Gastrocnemius medialis (tissue), 4 donors: Measurements from ENCODE around the gene ETNK1.
A peak's percentile ranks its signal among the peaks of the same experiment; 100 is the strongest.

ENCODE experiments used
- CTCF ChIP-seq, 5 experiments: fragments of 450-650 bp in 3 of 5; fragments of 200-600 bp in 2 of 5; sonication (generic) in 2 of 5; IDR thresholded peaks in 4 of 5; conservative IDR thresholded peaks in 1 of 5; 1 replicate in 4 of 5; 2 replicates in 1 of 5; pipeline ENCODE4 v1.5.1; 2016 to 2019; ENCODE audit warnings: antibody characterized with exemption in 5 of 5, mild to moderate bottlenecking in 3 of 5, moderate library complexity in 3 of 5
- POLR2A ChIP-seq, 2 donors: fragments of 450-650 bp; IDR thresholded peaks; one replicate each; pipeline ENCODE4 v1.6.1; 2017; ENCODE audit warnings: antibody characterized with exemption in 2 of 2, mild to moderate bottlenecking in 2 of 2, moderate library complexity in 2 of 2

GRCh38 chr12:22624870-22625761 lies at the start of gene ETNK1:
- TF ChIP-seq CTCF (IDR thresholded peaks at IDR 0.05 in 4 of 5, conservative IDR thresholded peaks at IDR 0.05 in 1 of 5) (no peak), POLR2A (IDR thresholded peaks at IDR 0.05) (peak; percentile 93 to 96)
